ENCODE measurements around the gene MIB1. TPM values are rescaled to one million over a fixed set of nuclear protein-coding genes. Genes with fewer than 3 reads are reported as not detected.

Gene MIB1
- total and polyA plus RNA-seq, 9 of the 15 experiments (the other 6 are each of a cell fraction or from before 2014, with no cell fraction given): 7.2 to 43.8 (median 23.2) TPM

GRCh38 chr18:21704603-21705364 lies 35.8 kb upstream of the MIB1 start, which contains the start of gene ABHD3 (continued):
- TF ChIP-seq ZNF280A (IDR thresholded peaks at IDR 0.05; ENCODE audit: low read depth, partially characterized antibody) (no peak), ZBTB33 (CRISPR knock-in tag; IDR thresholded peaks at IDR 0.05) (no peak), HSF4 (CRISPR knock-in tag; IDR thresholded peaks at IDR 0.05; ENCODE audit: borderline replicate concordance) (no peak), ZNF408 (CRISPR knock-in tag; IDR thresholded peaks at IDR 0.05; ENCODE audit: low read depth) (no peak), PCBP1 (IDR thresholded peaks at IDR 0.05; ENCODE audit: low read depth, low read length, poor library complexity, severe bottlenecking) (peak; percentile 18), RBM25 (IDR thresholded peaks at IDR 0.05; ENCODE audit: low read depth, low read length, severe bottlenecking) (no peak), FOXJ3 (CRISPR knock-in tag; IDR thresholded peaks at IDR 0.05) (no peak), FOXO4 (CRISPR knock-in tag; IDR thresholded peaks at IDR 0.05) (no peak), ZNF24 (IDR thresholded peaks at IDR 0.05) (no peak), AFF1 (IDR thresholded peaks at IDR 0.05; ENCODE audit: low read depth in 1 of 2, partially characterized antibody in 2 of 2) (no peak), E2F1 (CRISPR knock-in tag; IDR thresholded peaks at IDR 0.05) (no peak), SMAD2 (IDR thresholded peaks at IDR 0.05; ENCODE audit: low read depth, low read length) (no peak), BCOR (IDR thresholded peaks at IDR 0.05) (no peak; the same call in 1 of the 2 replicates), TSC22D4 (tag; IDR thresholded peaks at IDR 0.05) (no peak), CC2D1A (IDR thresholded peaks at IDR 0.05) (no peak), HLTF (IDR thresholded peaks at IDR 0.05) (no peak), KDM1A (IDR thresholded peaks at IDR 0.05) (no peak), ZNF134 (CRISPR knock-in tag; conservative IDR thresholded peaks at IDR 0.05) (no peak), E2F3 (CRISPR knock-in tag; IDR thresholded peaks at IDR 0.05) (no peak)
